HPDE6-E6E7 (cell line): Measurements from ENCODE around the gene TOB2.

Source experiments
- DNase-seq: peaks from one replicate; pipeline ENCODE4 v3.0.0; 2011; ENCODE audit warnings: missing footprints; ENCODE audit errors: extremely low spot score

Gene TOB2

GRCh38 chr22:41384128-41384527 is 62.5 kb downstream of the TOB2 start:
- no peak for DNase-seq
